ENCODE measurements around the gene MBLAC1. TPM values are rescaled to one million over a fixed set of nuclear protein-coding genes. Genes with fewer than 3 reads are reported as not detected.

MBLAC1 gene
- total RNA-seq, 1 experiment from 2014 or later: 0.70 TPM

- TSS peak; percentile 67 for BruUV-seq (replicated peaks)
- no peaks in the 10 kb centered on the region for H3K36me3 ChIP-seq (ENCODE audit: low read depth)
- ChIA-PET POLR2A (ENCODE audit: unreplicated experiment) (interaction anchor here (0.6 kb wide), 3 partner anchors 28 to 504 kb away, joined by 3 to 8 read pairs (median 5); partner anchors contain the start of gene LAMTOR4), CTCF (interaction anchor here (0.5 kb wide), 1 partner anchor 45 kb away, joined by 10 read pairs; no protein-coding TSS in a partner anchor)
- H4K20me1 ChIP-seq (ENCODE audit: insufficient read depth): no peaks in the 10 kb centered on the region
- no peaks in the 10 kb centered on the region for H3K9me2 ChIP-seq (ENCODE audit: insufficient read depth)
- DNase-seq: no peak
- intact Hi-C loops (cut with micrococcal nuclease; ENCODE audit: unreplicated experiment): no loop called here
- H3K9me3 ChIP-seq (ENCODE audit: insufficient read depth, low read depth): no peaks in the 10 kb centered on the region
- H3K4me3 ChIP-seq: peak overlapping the region; percentile 88
- no peaks in the 10 kb centered on the region for H3K79me2 ChIP-seq (ENCODE audit: low read depth)
- H3F3A ChIP-seq (ENCODE audit: insufficient read depth, low read depth): peaks cover 2% of the 10 kb centered on the region; the same call in 1 of the 2 replicates
- H3K4me1 ChIP-seq (replicated peaks; ENCODE audit: insufficient read depth): 0 out of 2 replicates have a peak, but pooled peaks cover 6% of the 10 kb centered on the region
- H3K27me3 ChIP-seq (ENCODE audit: insufficient read depth, low read depth): no peaks in the 10 kb centered on the region; the same call in 1 of the 2 replicates
- no peak for TF ChIP-seq CTCF (conservative IDR thresholded peaks at IDR 0.05)
- no peak for TF ChIP-seq EZH2 (IDR thresholded peaks at IDR 0.05; ENCODE audit: low read depth)
- peak overlapping the region; percentile 100 for H3K4me2 ChIP-seq
- H2AFZ ChIP-seq: peak overlapping the region; percentile 88
- H3K27ac ChIP-seq: no peak overlapping the region
Measured at GRCh38 chr7:100176096-100177044, 49.6 kb downstream of the MBLAC1 start.

GRCh38 chr7:100177045-100178001 lies 50.6 kb downstream of the MBLAC1 start, which contains the start of the genes GPC2 and STAG3:
TSS of gene GPC2 (minus strand) at chr7:100177381. CDS start at chr7:100177199, 182 bp downstream.
TSS of gene STAG3 (plus strand) at chr7:100177918. CDS start at chr7:100180557, 2,639 bp downstream.
- Histone ChIP-seq H3K4me2 (peak within 1 kb of the TSS; percentile 100), H4K20me1 (ENCODE audit: insufficient read depth) (no peaks in the 10 kb centered on the region), H3K9me2 (ENCODE audit: insufficient read depth) (no peaks in the 10 kb centered on the region), H3K4me1 (replicated peaks; ENCODE audit: insufficient read depth) (0 out of 2 replicates have a peak, but pooled peaks cover 6% of the 10 kb centered on the region), H3K27ac (no peak within 1 kb of the TSS), H3K4me3 (peak within 1 kb of the TSS; percentile 88), H2AFZ (peak within 1 kb of the TSS; percentile 88), H3K79me2 (ENCODE audit: low read depth) (no peaks in the 10 kb centered on the region), H3K9me3 (ENCODE audit: insufficient read depth, low read depth) (no peaks in the 10 kb centered on the region), H3K36me3 (ENCODE audit: low read depth) (no peaks in the 10 kb centered on the region), H3F3A (ENCODE audit: insufficient read depth, low read depth) (peaks cover 2% of the 10 kb centered on the region; the same call in 1 of the 2 replicates), H3K27me3 (ENCODE audit: insufficient read depth, low read depth) (no peaks in the 10 kb centered on the region; the same call in 1 of the 2 replicates)
- peak; percentile 81 to 98 for DNase-seq
- BruUV-seq (replicated peaks): no TSS peak
- intact Hi-C loops (cut with micrococcal nuclease; ENCODE audit: unreplicated experiment): no loop called here
- TF ChIP-seq EZH2 (IDR thresholded peaks at IDR 0.05; ENCODE audit: low read depth) (no peak), CTCF (conservative IDR thresholded peaks at IDR 0.05) (no peak)
- ChIA-PET CTCF (interaction anchor here (0.5 to 0.9 kb wide), 3 partner anchors 40 to 394 kb away, joined by 3 to 10 read pairs (median 3); no protein-coding TSS in a partner anchor), POLR2A (ENCODE audit: unreplicated experiment) (interaction anchor here (0.6 kb wide), 3 partner anchors 28 to 505 kb away, joined by 3 to 8 read pairs (median 5); partner anchors contain the start of gene LAMTOR4)

Small RNA genes within 50 kb of the gene (microRNA-seq; reads per million reads assigned to microRNA genes)
- 6,196 reads per million, percentile 89 among the genes with 10 or more reads in this experiment for gene MIR106B (ENCODE audit: borderline number of aligned reads, borderline replicate concordance)
- 685 reads per million, percentile 72 among the genes with 10 or more reads in this experiment for gene MIR25 (ENCODE audit: borderline number of aligned reads, borderline replicate concordance)
- gene MIR4658 (ENCODE audit: borderline number of aligned reads, borderline replicate concordance): not detected
- 13,694 reads per million, percentile 93 among the genes with 10 or more reads in this experiment for gene MIR93 (ENCODE audit: borderline number of aligned reads, borderline replicate concordance)

Other genes with a start within 250 kb of the MBLAC1 start
- gene OR2AE1, start 249.9 kb upstream of the MBLAC1 start, total RNA-seq (2021): not detected in 2 replicates
- 34.0 and 35.8 TPM in 2 replicates for gene TRIM4, start 207.4 kb upstream of the MBLAC1 start, total RNA-seq (2021)
- gene GJC3, start 197.3 kb upstream of the MBLAC1 start, total RNA-seq (2021): not detected in 2 replicates
- gene AZGP1, start 150.9 kb upstream of the MBLAC1 start, total RNA-seq (2021): 0.70 TPM in 1 of 2 replicates, not detected in the other
- 69.4 and 70.3 TPM in 2 replicates for gene ZKSCAN1, start 111.4 kb upstream of the MBLAC1 start, total RNA-seq (2021)
- gene ZSCAN21, start 77.2 kb upstream of the MBLAC1 start, total RNA-seq (2021): 8.9 and 9.7 TPM in 2 replicates
- gene ZNF3, start 45.2 kb upstream of the MBLAC1 start, total RNA-seq (2021): 35.2 and 39.0 TPM in 2 replicates
- gene COPS6, start 38.0 kb upstream of the MBLAC1 start, total RNA-seq (2021): 120 and 145 TPM in 2 replicates
- 195 and 238 TPM in 2 replicates for gene MCM7, start 25.6 kb upstream of the MBLAC1 start, total RNA-seq (2021)
- gene AP4M1, start 25.3 kb upstream of the MBLAC1 start, total RNA-seq (2021): 18.1 and 26.2 TPM in 2 replicates
- gene TAF6, start 7.6 kb upstream of the MBLAC1 start, total RNA-seq (2021): 91.4 and 108 TPM in 2 replicates
- 10.3 and 10.5 TPM in 2 replicates for gene CNPY4, start 7.3 kb upstream of the MBLAC1 start, total RNA-seq (2021)
- 160 and 285 TPM in 2 replicates for gene LAMTOR4, start 22.0 kb downstream of the MBLAC1 start, total RNA-seq (2021)
- gene TRAPPC14, start 31.8 kb downstream of the MBLAC1 start, total RNA-seq (2021): 20.5 and 23.4 TPM in 2 replicates
- 1.4 and 2.7 TPM in 2 replicates for gene GAL3ST4, start 41.6 kb downstream of the MBLAC1 start, total RNA-seq (2021)
- 4.5 and 10.0 TPM in 2 replicates for gene GPC2, start 50.4 kb downstream of the MBLAC1 start, total RNA-seq (2021)
- gene STAG3, start 51.0 kb downstream of the MBLAC1 start, total RNA-seq (2021): 0.83 and 1.4 TPM in 2 replicates
- gene PVRIG, start 93.0 kb downstream of the MBLAC1 start, total RNA-seq (2021): 0.95 and 1.1 TPM in 2 replicates
- not detected in 2 replicates for gene SPDYE3, start 180.7 kb downstream of the MBLAC1 start, total RNA-seq (2021)
- 119 and 121 TPM in 2 replicates for gene PILRB, start 231.2 kb downstream of the MBLAC1 start, total RNA-seq (2021)
- gene PILRA, start 246.5 kb downstream of the MBLAC1 start, total RNA-seq (2021): 1.5 and 2.8 TPM in 2 replicates